Cardiac muscle cell (in vitro differentiated cells and primary cell): ENCODE measurements around the gene INTS1. TPM values are rescaled to one million over a fixed set of nuclear protein-coding genes. Genes with fewer than 3 reads are reported as not detected.
A peak's percentile ranks its signal among the peaks of the same experiment; 100 is the strongest.

Source experiments
- DNase-seq, 2 donors: peaks; one replicate each; pipeline versions ENCODE4 v3.0.0 to v3.0.0-alpha.2; 2010 to 2017; ENCODE audit warnings: low read depth in 1 of 2, low spot score in 1 of 2
- H3K27ac ChIP-seq: fragments of 200-600 bp; sonication (generic); 2 replicates; pipeline ENCODE4 v1.5.1; 2016
- H3K27me3 ChIP-seq: fragments of 200-600 bp; sonication (generic); 2 replicates; pipeline ENCODE4 v1.6.0; 2016; ENCODE audit warnings: control low read depth
- H3K36me3 ChIP-seq: fragments of 200-600 bp; sonication (generic); 2 replicates; pipeline ENCODE4 v1.5.1; 2016; ENCODE audit warnings: control low read depth
- H3K4me1 ChIP-seq: fragments of 200-600 bp; sonication (generic); 2 replicates; pipeline ENCODE4 v1.8.1; 2017; ENCODE audit warnings: low read depth, mild to moderate bottlenecking, mixed run types
- H3K4me3 ChIP-seq: fragments of 200-600 bp; sonication (generic); 2 replicates; pipeline ENCODE4 v1.5.1; 2016; ENCODE audit warnings: mild to moderate bottlenecking
- H3K9me3 ChIP-seq: fragments of 200-600 bp; sonication (generic); 2 replicates; pipeline ENCODE4 v1.5.1; 2017; ENCODE audit warnings: low read depth, mild to moderate bottlenecking, control low read depth
- CTCF ChIP-seq: IDR thresholded peaks from 2 replicates; pipeline ENCODE4 v1.5.1; 2012; ENCODE audit warnings: low read depth, mild to moderate bottlenecking, low read length
- polyA plus RNA-seq: library from polyadenylated mRNA; unstranded; fragments of >200 nt; fragmentation: Nextera tagmentation; extraction: Ambion mirVana; gene quantifications from 2 replicates; pipeline ENCODE4 v1.2.1, GENCODE V29; 2016
- total RNA-seq: library from RNA; depleted of rRNA; stranded (reverse); fragments of >200 nt; gene quantifications from 2 replicates; pipeline ENCODE4 v1.2.3, GENCODE V29; 2016

INTS1 gene
- total and polyA plus RNA-seq, 2 experiments from 2014 or later: 54.5 to 132 TPM

- Histone ChIP-seq H3K4me3 (no peak overlapping the region), H3K27me3 (no peaks in the 10 kb centered on the region), H3K27ac (peak overlapping the region; percentile 39), H3K9me3 (no peaks in the 10 kb centered on the region), H3K4me1 (peaks cover 12% of the 10 kb centered on the region), H3K36me3 (no peaks in the 10 kb centered on the region)
- no peak for TF ChIP-seq CTCF
- peak in 1 of 2 donors; percentile 86 for DNase-seq
Measured at GRCh38 chr7:1532456-1533254, 28.5 kb upstream of the INTS1 start.

- Histone ChIP-seq H3K27ac (no peak overlapping the region), H3K27me3 (peaks cover under 1% of the 10 kb centered on the region), H3K9me3 (no peaks in the 10 kb centered on the region), H3K4me3 (no peak overlapping the region), H3K36me3 (no peaks in the 10 kb centered on the region), H3K4me1 (peaks cover 8% of the 10 kb centered on the region)
- TF ChIP-seq CTCF: no peak
- DNase-seq: no peak
Measured at GRCh38 chr7:1531979-1532455, 27.8 kb upstream of the INTS1 start.

- H3K27ac ChIP-seq: no peak overlapping the region
Measured at GRCh38 chr7:1531263-1531978, 27.2 kb upstream of the INTS1 start.

GRCh38 chr7:1530946-1531262 lies 26.7 kb upstream of the INTS1 start:
- H3K9me3 ChIP-seq: no peaks in the 10 kb centered on the region
- peaks cover 7% of the 10 kb centered on the region for H3K27me3 ChIP-seq
- peak overlapping the region; percentile 26 for H3K4me3 ChIP-seq
- H3K4me1 ChIP-seq: no peaks in the 10 kb centered on the region
- H3K27ac ChIP-seq: no peak overlapping the region
- no peak for TF ChIP-seq CTCF
- H3K36me3 ChIP-seq: no peaks in the 10 kb centered on the region
- DNase-seq: no peak

More at GRCh38 chr7:1531263-1531978, 27.2 kb upstream of the INTS1 start:
- H3K4me1 ChIP-seq: peaks cover 2% of the 10 kb centered on the region
- peak overlapping the region; percentile 26 for H3K4me3 ChIP-seq
- H3K9me3 ChIP-seq: no peaks in the 10 kb centered on the region
- peak in 1 of 2 donors; percentile 42 for DNase-seq
- peaks cover 6% of the 10 kb centered on the region for H3K27me3 ChIP-seq
- no peaks in the 10 kb centered on the region for H3K36me3 ChIP-seq
- no peak for TF ChIP-seq CTCF

- Histone ChIP-seq H3K4me3 (no peak overlapping the region), H3K36me3 (no peaks in the 10 kb centered on the region), H3K27me3 (peaks cover 7% of the 10 kb centered on the region), H3K9me3 (no peaks in the 10 kb centered on the region), H3K4me1 (no peaks in the 10 kb centered on the region), H3K27ac (no peak overlapping the region)
- no peak for DNase-seq
- TF ChIP-seq CTCF: no peak
Measured at GRCh38 chr7:1529383-1530116, 25.4 kb upstream of the INTS1 start.
